ENCODE measurements around the gene PRPF19. TPM values are rescaled to one million over a fixed set of nuclear protein-coding genes. Genes with fewer than 3 reads are reported as not detected.
A peak's percentile ranks its signal among the peaks of the same experiment; 100 is the strongest.

The PRPF19 gene
- polyA plus RNA-seq, 4 donors: 89.2 to 130 (median 118) TPM

GRCh38 chr11:60847281-60847680 is 59.1 kb downstream of the PRPF19 start:
- DNase-seq (ENCODE audit: low read depth in 4 of 4, low spot score in 3 of 4): no peak

- DNase-seq (ENCODE audit: low read depth in 4 of 4, low spot score in 3 of 4): no peak
Observed at GRCh38 chr11:60845338-60845737, 61.0 kb downstream of the PRPF19 start.

- DNase-seq (ENCODE audit: low read depth in 4 of 4, low spot score in 3 of 4): no peak
Observed at GRCh38 chr11:60844870-60845221, 61.5 kb downstream of the PRPF19 start.

- no peak for DNase-seq (ENCODE audit: low read depth in 4 of 4, low spot score in 3 of 4)
Observed at GRCh38 chr11:60844045-60844869, 62.1 kb downstream of the PRPF19 start.

- DNase-seq (ENCODE audit: low read depth in 4 of 4, low spot score in 3 of 4): no peak
Observed at GRCh38 chr11:60842668-60843600, 63.5 kb downstream of the PRPF19 start.

- peak; percentile 90 to 92 (median 90) for DNase-seq (ENCODE audit: low read depth in 4 of 4, low spot score in 3 of 4)
Observed at GRCh38 chr11:60841797-60842667, 64.4 kb downstream of the PRPF19 start, which contains the start of gene CCDC86. TSS of gene CCDC86 (plus strand) at chr11:60842113. CDS start at chr11:60842125, 12 bp downstream.

Other genes starting within 250 kb of the PRPF19 start
- not detected for gene MS4A8, start 207.0 kb downstream of the PRPF19 start, polyA plus RNA-seq (ENCODE audit: insufficient read length in 4 of 4)
- gene MS4A18, start 181.9 kb downstream of the PRPF19 start, polyA plus RNA-seq (ENCODE audit: insufficient read length in 4 of 4): not detected
- not detected for gene MS4A15, start 149.7 kb downstream of the PRPF19 start, polyA plus RNA-seq (ENCODE audit: insufficient read length in 4 of 4)
- under 1 TPM in 2 of 4 donors, not detected in 2; 0.13 to 0.31 TPM for gene MS4A10, start 121.3 kb downstream of the PRPF19 start, polyA plus RNA-seq (ENCODE audit: insufficient read length in 4 of 4)
- gene CCDC86, start 64.5 kb downstream of the PRPF19 start, polyA plus RNA-seq (ENCODE audit: insufficient read length in 4 of 4): 10 to 100 TPM; 13.1 to 23.7 (median 18.5) TPM
- gene PTGDR2, start 50.6 kb downstream of the PRPF19 start, polyA plus RNA-seq (ENCODE audit: insufficient read length in 4 of 4): under 1 TPM; 0.14 to 0.74 (median 0.27) TPM
- gene ZP1, start 39.0 kb downstream of the PRPF19 start, polyA plus RNA-seq (ENCODE audit: insufficient read length in 4 of 4): under 1 TPM in 1 of 4 donors, not detected in 3; 0.22 TPM
- 100 to 1,000 TPM in 1 of 4 donors, 10 to 100 TPM in 3; 88.8 to 116 (median 91.3) TPM for gene TMEM109, start 7.6 kb upstream of the PRPF19 start, polyA plus RNA-seq (ENCODE audit: insufficient read length in 4 of 4)
- gene TMEM132A, start 17.9 kb upstream of the PRPF19 start, polyA plus RNA-seq (ENCODE audit: insufficient read length in 4 of 4): 100 to 1,000 TPM in 1 of 4 donors, 10 to 100 TPM in 3; 56.2 to 107 (median 63.1) TPM
- gene SLC15A3, start 45.6 kb upstream of the PRPF19 start, polyA plus RNA-seq (ENCODE audit: insufficient read length in 4 of 4): 10 to 100 TPM; 18.9 to 30.1 (median 23.8) TPM
- gene CD6, start 65.1 kb upstream of the PRPF19 start, polyA plus RNA-seq (ENCODE audit: insufficient read length in 4 of 4): 1 to 10 TPM in 3 of 4 donors, under 1 TPM in 1; 0.50 to 1.6 (median 1.6) TPM
- under 1 TPM; 0.06 to 0.42 (median 0.08) TPM for gene CD5, start 195.9 kb upstream of the PRPF19 start, polyA plus RNA-seq (ENCODE audit: insufficient read length in 4 of 4)

Measured in left renal pelvis (tissue), 4 donors.